ENCODE results near the gene PANX3. TPM values are rescaled to one million over a fixed set of nuclear protein-coding genes. Genes with fewer than 3 reads are reported as not detected.

The PANX3 gene
- total and polyA plus RNA-seq, 8 donors = not detected

- intact Hi-C loops (cut with DNase I) = no loop called here
- Histone ChIP-seq H3K4me1 (peaks cover 0 to 15% (median 9%) of the 10 kb centered on the region in 3 donors), H3K27me3 (no peaks in the 10 kb centered on the region), H3K27ac (peak within 1 kb of the TSS; percentile 77 to 89 (median 86)), H3K9me3 (no peaks in the 10 kb centered on the region), H3K4me3 (peak within 1 kb of the TSS; percentile 58 to 94 (median 81)), H3K36me3 (peaks cover 0 to 9% (median 5%) of the 10 kb centered on the region in 3 donors)
- ATAC-seq (peak; percentile 97 to 99 (median 98)), FAIRE-seq (no peak), DNase-seq (peak; percentile 78 to 91 (median 85))
- TF ChIP-seq CTCF (IDR thresholded peaks at IDR 0.05) = no peak
- 0% methylated on average over 57 of the region's 57 CpGs for WGBS, 2 donors
Observed at GRCh38 chr11:124622531-124623451, 11.6 kb downstream of the PANX3 start, which contains the start of gene TBRG1. TSS of gene TBRG1 (plus strand) at chr11:124622864. CDS start at chr11:124623084, 220 bp downstream.

- Histone ChIP-seq H3K36me3 (peaks cover 0 to 14% (median 5%) of the 10 kb centered on the region in 3 donors), H3K27ac (no peak overlapping the region), H3K9me3 (no peaks in the 10 kb centered on the region), H3K4me1 (peaks cover 0 to 15% (median 9%) of the 10 kb centered on the region in 3 donors), H3K4me3 (peak overlapping the region in 2 of 4 donors; percentile 72 to 90), H3K27me3 (no peaks in the 10 kb centered on the region)
- ATAC-seq (no peak), DNase-seq (no peak), FAIRE-seq (no peak)
- peak in 1 of 4 donors; percentile 6 for TF ChIP-seq CTCF (IDR thresholded peaks at IDR 0.05)
- 46 to 52% methylated on average over 4 of the region's 4 CpGs for WGBS, 2 donors
- intact Hi-C loops (cut with DNase I) = no loop called here
Observed at GRCh38 chr11:124623861-124624525, 12.8 kb downstream of the PANX3 start.

- no peaks in the 10 kb centered on the region for H3K9me3 ChIP-seq
- H3K4me1 ChIP-seq = peaks cover 0 to 15% (median 9%) of the 10 kb centered on the region in 3 donors
- peaks cover 0 to 19% (median 7%) of the 10 kb centered on the region in 3 donors for H3K36me3 ChIP-seq
- no peak for FAIRE-seq
- no peak for TF ChIP-seq CTCF (IDR thresholded peaks at IDR 0.05)
- intact Hi-C loops (cut with DNase I) = no loop called here
- H3K27ac ChIP-seq = no peak overlapping the region
- DNase-seq = no peak
- ATAC-seq = no peak
- no peaks in the 10 kb centered on the region for H3K27me3 ChIP-seq
- H3K4me3 ChIP-seq = no peak overlapping the region
- 95% methylated on average over 3 of the region's 3 CpGs for WGBS, 2 donors
Observed at GRCh38 chr11:124625504-124626168, 14.4 kb downstream of the PANX3 start.

- no peak for DNase-seq
- no peak overlapping the region for H3K4me3 ChIP-seq
- H3K36me3 ChIP-seq = peaks cover 0 to 36% (median 24%) of the 10 kb centered on the region in 3 donors
- TF ChIP-seq CTCF (IDR thresholded peaks at IDR 0.05) = no peak
- H3K27ac ChIP-seq = no peak overlapping the region
- ATAC-seq = no peak
- no peaks in the 10 kb centered on the region for H3K27me3 ChIP-seq
- WGBS, 2 donors = 93 to 97% methylated on average over 5 of the region's 5 CpGs
- no peaks in the 10 kb centered on the region for H3K9me3 ChIP-seq
- intact Hi-C loops (cut with DNase I) = no loop called here
- peaks cover 0 to 10% (median 9%) of the 10 kb centered on the region in 3 donors for H3K4me1 ChIP-seq
- FAIRE-seq = no peak
Observed at GRCh38 chr11:124627546-124627945, 16.3 kb downstream of the PANX3 start.

Data from pancreas (tissue), 10 donors.